DOHH2 (cell line): ENCODE data around the gene GSS.
"Not testable (repeated sequence)": the region's sequence is repeated elsewhere in the genome, so short reads cannot be mapped to it uniquely, and the experiment has no call there.

Experiments used
- H3F3A ChIP-seq: fragments of 200-600 bp; sonication (generic), shearing (Covaris generic); 2 replicates; pipeline ENCODE4 v1.6.0; 2016; ENCODE audit warnings: antibody characterized with exemption, mild to moderate bottlenecking; ENCODE audit not compliant: control insufficient read depth, insufficient read depth
- H3K27ac ChIP-seq: fragments of 200-600 bp; sonication (generic); 2 replicates; pipeline ENCODE4 v1.5.1; 2014; ENCODE audit warnings: low read depth, mild to moderate bottlenecking, low read length, moderate library complexity
- H3K27me3 ChIP-seq: fragments of 200-600 bp; sonication (generic); 2 replicates; pipeline ENCODE4 v1.6.1; 2014; ENCODE audit warnings: mild to moderate bottlenecking, low read length, mixed read lengths; ENCODE audit not compliant: control insufficient read depth
- H3K36me3 ChIP-seq: fragments of 200-600 bp; sonication (generic); 2 replicates; pipeline ENCODE4 v1.6.1; 2014; ENCODE audit warnings: mild to moderate bottlenecking, low read length, moderate library complexity, mixed read lengths; ENCODE audit not compliant: control insufficient read depth
- H3K4me1 ChIP-seq: fragments of 200-600 bp; sonication (generic); 2 replicates; pipeline ENCODE4 v1.6.1; 2014; ENCODE audit warnings: mild to moderate bottlenecking, low read length, mixed read lengths; ENCODE audit not compliant: control insufficient read depth
- H3K4me2 ChIP-seq: fragments of 200-600 bp; sonication (generic); 2 replicates; pipeline ENCODE4 v1.6.0; 2014; ENCODE audit warnings: mild to moderate bottlenecking, low read length, moderate library complexity
- H3K4me3 ChIP-seq: fragments of 200-600 bp; sonication (generic); 2 replicates; pipeline ENCODE4 v1.5.1; 2014; ENCODE audit warnings: mild to moderate bottlenecking, low read length, mixed read lengths
- H3K79me2 ChIP-seq: fragments of 200-600 bp; sonication (generic); 2 replicates; pipeline ENCODE4 v1.6.1; 2014; ENCODE audit warnings: mild to moderate bottlenecking, low read length, mixed read lengths; ENCODE audit not compliant: control insufficient read depth
- H3K9me2 ChIP-seq: fragments of 200-600 bp; sonication (generic); replicated peaks from 2 replicates; pipeline ENCODE4 v1.6.1; 2014; ENCODE audit warnings: mild to moderate bottlenecking, low read length, mixed read lengths; ENCODE audit not compliant: control insufficient read depth
- H3K9me3 ChIP-seq: fragments of 200-600 bp; sonication (generic); 2 replicates; pipeline ENCODE4 v1.6.1; 2014; ENCODE audit warnings: antibody characterized with exemption, low read length, mixed read lengths; ENCODE audit not compliant: control insufficient read depth, insufficient read depth
- H4K20me1 ChIP-seq: fragments of 200-600 bp; sonication (generic); 2 replicates; pipeline ENCODE4 v1.6.0; 2014; ENCODE audit warnings: low read depth, mild to moderate bottlenecking, antibody characterized with exemption, low read length, moderate library complexity; ENCODE audit not compliant: control insufficient read depth, insufficient read depth
- EZH2phosphoT487 ChIP-seq: fragments of 200-600 bp; sonication (generic); IDR thresholded peaks from 2 replicates; pipeline ENCODE4 v1.6.1; 2017; ENCODE audit warnings: borderline replicate concordance, mild to moderate bottlenecking, antibody characterized with exemption, low read length, moderate library complexity, mixed read lengths
- TF ChIP-seq, protein P1 (sequence below): fragments of 200-600 bp; sonication (generic); IDR thresholded peaks from one replicate; pipeline ENCODE4 v1.5.1; 2014; ENCODE audit warnings: antibody characterized with exemption, mild to moderate bottlenecking, low read depth, low read length; ENCODE audit not compliant: poor library complexity, severe bottlenecking

Gene GSS

DNA sequence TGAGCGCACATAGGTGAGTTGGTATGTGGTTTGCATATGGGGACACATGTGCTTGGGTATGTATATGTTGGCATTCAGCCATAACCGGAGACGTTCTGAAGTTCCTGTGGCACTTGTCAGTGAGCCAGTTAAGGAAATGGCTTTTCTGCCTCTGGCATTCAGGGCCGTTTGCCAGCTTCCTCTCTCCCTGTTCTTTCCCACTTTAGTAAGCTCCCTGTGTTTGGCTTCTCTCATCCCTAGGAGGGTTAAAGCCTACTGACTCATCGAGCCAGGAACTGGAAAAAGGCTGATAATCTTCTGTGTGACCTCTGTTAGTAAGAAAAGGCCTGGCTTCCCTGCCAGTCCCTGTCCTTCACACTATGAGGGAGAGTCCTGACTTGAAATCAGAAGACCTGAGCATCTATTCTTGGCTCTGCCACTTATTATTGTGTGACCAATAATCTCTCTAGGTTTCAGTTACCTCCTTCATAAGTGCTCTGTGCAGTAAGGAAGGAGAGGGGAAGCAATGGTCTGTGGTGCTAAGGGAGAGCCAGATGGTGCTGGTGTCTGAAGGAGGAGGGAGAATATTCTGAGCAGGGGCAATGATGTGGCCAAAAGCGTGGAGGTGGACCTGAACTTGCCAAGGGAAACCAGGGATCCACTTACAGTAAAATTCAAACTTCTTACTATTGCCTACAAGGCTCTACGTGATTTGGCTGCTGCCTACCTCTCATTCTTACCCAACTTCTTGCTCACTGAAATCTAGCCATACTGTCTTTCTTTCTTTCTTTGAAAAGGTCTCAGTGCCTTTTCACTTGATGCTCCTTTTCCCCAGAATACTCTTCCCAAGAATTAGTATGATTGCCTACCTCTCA is 47.8 kb downstream of the GSS start:
- Histone ChIP-seq H3K9me2 (no peaks in the 10 kb centered on the region), H3K36me3 (no peaks in the 10 kb centered on the region), H3K27ac (no peak overlapping the region), H3K4me3 (no peak overlapping the region), H3F3A (no peaks in the 10 kb centered on the region), H3K4me2 (no peak overlapping the region), H3K27me3 (no peaks in the 10 kb centered on the region), H3K79me2 (no peaks in the 10 kb centered on the region), H3K4me1 (no peaks in the 10 kb centered on the region), H3K9me3 (no peaks in the 10 kb centered on the region), H4K20me1 (no peaks in the 10 kb centered on the region)
- TF ChIP-seq, protein P1, sequence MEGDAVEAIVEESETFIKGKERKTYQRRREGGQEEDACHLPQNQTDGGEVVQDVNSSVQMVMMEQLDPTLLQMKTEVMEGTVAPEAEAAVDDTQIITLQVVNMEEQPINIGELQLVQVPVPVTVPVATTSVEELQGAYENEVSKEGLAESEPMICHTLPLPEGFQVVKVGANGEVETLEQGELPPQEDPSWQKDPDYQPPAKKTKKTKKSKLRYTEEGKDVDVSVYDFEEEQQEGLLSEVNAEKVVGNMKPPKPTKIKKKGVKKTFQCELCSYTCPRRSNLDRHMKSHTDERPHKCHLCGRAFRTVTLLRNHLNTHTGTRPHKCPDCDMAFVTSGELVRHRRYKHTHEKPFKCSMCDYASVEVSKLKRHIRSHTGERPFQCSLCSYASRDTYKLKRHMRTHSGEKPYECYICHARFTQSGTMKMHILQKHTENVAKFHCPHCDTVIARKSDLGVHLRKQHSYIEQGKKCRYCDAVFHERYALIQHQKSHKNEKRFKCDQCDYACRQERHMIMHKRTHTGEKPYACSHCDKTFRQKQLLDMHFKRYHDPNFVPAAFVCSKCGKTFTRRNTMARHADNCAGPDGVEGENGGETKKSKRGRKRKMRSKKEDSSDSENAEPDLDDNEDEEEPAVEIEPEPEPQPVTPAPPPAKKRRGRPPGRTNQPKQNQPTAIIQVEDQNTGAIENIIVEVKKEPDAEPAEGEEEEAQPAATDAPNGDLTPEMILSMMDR: no peak
- no peak for TF ChIP-seq EZH2phosphoT487

DNA sequence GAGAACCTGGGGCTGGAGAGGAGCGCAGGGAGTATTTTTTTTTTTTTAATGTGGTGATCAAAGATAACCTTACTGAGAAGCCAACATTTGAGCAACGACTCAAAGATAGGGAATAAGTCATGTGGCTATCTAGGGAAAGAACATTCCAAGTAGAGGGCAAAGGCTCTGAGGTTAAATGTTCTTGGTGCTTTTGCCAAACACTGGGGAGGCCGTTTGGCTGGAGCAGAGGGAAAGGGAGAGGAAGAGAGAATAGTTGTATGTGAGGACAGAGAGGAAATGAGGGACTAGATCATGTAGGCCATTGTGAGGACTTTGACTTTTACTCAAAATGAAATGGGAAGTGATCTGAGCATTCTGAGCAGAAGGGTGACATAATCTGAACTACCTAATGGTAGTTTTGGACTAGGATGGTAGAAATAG is 51.4 kb downstream of the GSS start:
- H3K4me3 ChIP-seq: no peak overlapping the region
- H3K9me2 ChIP-seq: no peaks in the 10 kb centered on the region
- no peaks in the 10 kb centered on the region for H3F3A ChIP-seq
- no peaks in the 10 kb centered on the region for H3K9me3 ChIP-seq
- no peaks in the 10 kb centered on the region for H3K4me1 ChIP-seq
- H3K27me3 ChIP-seq: 0 out of 2 replicates have a peak, but pooled peaks cover 4% of the 10 kb centered on the region
- TF ChIP-seq, protein P1: no peak
- no peak for TF ChIP-seq EZH2phosphoT487
- H3K79me2 ChIP-seq: no peaks in the 10 kb centered on the region
- H3K27ac ChIP-seq: no peak overlapping the region
- H4K20me1 ChIP-seq: no peaks in the 10 kb centered on the region
- no peaks in the 10 kb centered on the region for H3K36me3 ChIP-seq
- no peak overlapping the region for H3K4me2 ChIP-seq

DNA sequence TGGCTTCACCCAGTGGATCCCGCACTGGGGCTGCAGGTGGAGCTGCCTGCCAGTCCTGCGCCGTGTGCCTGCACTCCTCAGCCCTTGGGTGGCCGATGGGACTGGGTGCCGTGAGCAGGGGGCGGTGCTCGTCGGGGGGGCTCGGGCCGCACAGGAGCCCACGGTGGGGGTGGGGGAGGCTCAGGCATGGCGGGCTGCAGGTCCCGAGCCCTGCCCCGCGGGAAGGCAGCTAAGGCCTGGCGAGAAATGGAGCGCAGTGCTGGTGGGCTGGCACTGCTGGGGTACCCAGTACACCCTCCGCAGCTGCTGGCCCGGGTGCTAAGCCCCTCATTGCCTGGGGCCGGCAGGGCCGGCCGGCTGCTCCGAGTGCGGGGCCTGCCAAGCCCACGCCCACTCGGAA is 56.9 kb downstream of the GSS start:
- H3K27ac ChIP-seq: not testable (repeated sequence)

DNA sequence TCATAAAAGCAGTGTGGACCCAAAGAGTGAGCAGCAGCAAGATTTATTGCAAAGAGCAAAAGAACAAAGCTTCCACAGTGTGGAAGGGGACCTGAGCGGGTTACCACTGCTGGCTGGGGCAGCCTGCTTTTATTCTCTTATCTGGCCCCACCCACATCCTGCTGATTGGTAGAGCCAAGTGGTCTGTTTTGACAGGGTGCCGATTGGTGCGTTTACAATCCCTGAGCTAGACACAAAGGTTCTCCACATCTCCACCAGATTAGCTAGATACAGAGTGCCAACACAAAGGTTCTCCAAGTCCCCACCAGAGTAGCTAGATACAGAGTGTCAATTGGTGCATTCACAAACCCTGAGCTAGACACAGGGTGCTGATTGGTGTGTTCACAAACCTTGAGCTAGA is 57.5 kb downstream of the GSS start:
- not testable (repeated sequence) for H3K4me2 ChIP-seq, H3K9me2 ChIP-seq, H3K4me3 ChIP-seq, H4K20me1 ChIP-seq, H3K36me3 ChIP-seq, H3K9me3 ChIP-seq, H3K79me2 ChIP-seq, H3K27me3 ChIP-seq, H3K27ac ChIP-seq, H3F3A ChIP-seq, H3K4me1 ChIP-seq

More for the DNA sequence above, 56.9 kb downstream of the GSS start:
- not testable (repeated sequence) for H3K4me3 ChIP-seq, H3F3A ChIP-seq, H3K9me2 ChIP-seq, H3K9me3 ChIP-seq, H4K20me1 ChIP-seq, H3K79me2 ChIP-seq, H3K27me3 ChIP-seq, H3K4me2 ChIP-seq, H3K36me3 ChIP-seq, H3K4me1 ChIP-seq
